ENCODE data around the gene MTLN.
"Not testable (repeated sequence)": the region's sequence is repeated elsewhere in the genome, so short reads cannot be mapped to it uniquely, and the experiment has no call there.

The MTLN gene

GRCh38 chr2:110211938-110212858 is at the start of gene MTLN:
Gene MTLN, minus strand, starts transcription at chr2:110212547. Its CDS starts 22 bp downstream, at chr2:110212525.
- peak; percentile 50 for DNase-seq

- DNase-seq = not testable (repeated sequence)
Measured at GRCh38 chr2:110261910-110262309, 49.6 kb upstream of the MTLN start.

GRCh38 chr2:110248081-110248795 is 35.9 kb upstream of the MTLN start:
- not testable (repeated sequence) for DNase-seq

GRCh38 chr2:110245488-110246435 is 33.4 kb upstream of the MTLN start:
- not testable (repeated sequence) for DNase-seq

GRCh38 chr2:110243283-110243682 is 30.9 kb upstream of the MTLN start:
- not testable (repeated sequence) for DNase-seq

- not testable (repeated sequence) for DNase-seq
Measured at GRCh38 chr2:110234514-110234913, 22.2 kb upstream of the MTLN start.

GRCh38 chr2:110229886-110230285 is 17.5 kb upstream of the MTLN start:
- DNase-seq = not testable (repeated sequence)

GRCh38 chr2:110222626-110223025 is 10.3 kb upstream of the MTLN start:
- DNase-seq = not testable (repeated sequence)

GRCh38 chr2:110221938-110222337 is 9.6 kb upstream of the MTLN start:
- no peak for DNase-seq

GRCh38 chr2:110220190-110220564 is 7.8 kb upstream of the MTLN start:
- DNase-seq = no peak

GRCh38 chr2:110219496-110220189 is 7.3 kb upstream of the MTLN start:
- no peak for DNase-seq

- not testable (repeated sequence) for DNase-seq
Measured at GRCh38 chr2:110218889-110219288, 6.5 kb upstream of the MTLN start.

- DNase-seq = no peak
Measured at GRCh38 chr2:110216803-110217202, 4.5 kb upstream of the MTLN start.

GRCh38 chr2:110216199-110216598 is 3.9 kb upstream of the MTLN start:
- no peak for DNase-seq

- no peak for DNase-seq
Measured at GRCh38 chr2:110215566-110216158, 3.3 kb upstream of the MTLN start.

GRCh38 chr2:110215091-110215490 is 2.7 kb upstream of the MTLN start:
- DNase-seq = no peak

GRCh38 chr2:110213522-110213921 is 1.2 kb upstream of the MTLN start:
- DNase-seq = not testable (repeated sequence)

- no peak for DNase-seq
Measured at GRCh38 chr2:110205660-110206455, 6.5 kb downstream of the MTLN start.

GRCh38 chr2:110204408-110205385 is 7.7 kb downstream of the MTLN start, which contains the start of gene NPHP1:
Gene NPHP1, minus strand, starts transcription at chr2:110205013. Its CDS starts 45 bp downstream, at chr2:110204968.
- DNase-seq = peak; percentile 57

Measured in NCI-H526 treated with DMSO at 0.1 percent for 48 hours (cell line).